Renal cortex interstitium (tissue), 11 donors: ENCODE results near the gene TIPARP. TPM values are rescaled to one million over a fixed set of nuclear protein-coding genes. Genes with fewer than 3 reads are reported as not detected.
"Not testable (repeated sequence)": the region's sequence is repeated elsewhere in the genome, so short reads cannot be mapped to it uniquely, and the experiment has no call there.

ENCODE experiments used
- DNase-seq, 11 donors: peaks; one replicate each; pipeline ENCODE4 v3.0.0-alpha.2; 2013; ENCODE audit warnings: low read depth in 9 of 11, low spot score in 4 of 11; ENCODE audit errors: extremely low read depth in 1 of 11
- polyA plus RNA-seq, 3 donors: library from polyadenylated mRNA; unstranded; fragments of 120-200 nt; gene quantifications; one replicate each; pipeline ENCODE4 v1.2.1, GENCODE V29; 2013; ENCODE audit not compliant: insufficient read length in 3 of 3

The TIPARP gene
- polyA plus RNA-seq, 3 donors: 24.1 to 28.6 (median 25.2) TPM

DNA sequence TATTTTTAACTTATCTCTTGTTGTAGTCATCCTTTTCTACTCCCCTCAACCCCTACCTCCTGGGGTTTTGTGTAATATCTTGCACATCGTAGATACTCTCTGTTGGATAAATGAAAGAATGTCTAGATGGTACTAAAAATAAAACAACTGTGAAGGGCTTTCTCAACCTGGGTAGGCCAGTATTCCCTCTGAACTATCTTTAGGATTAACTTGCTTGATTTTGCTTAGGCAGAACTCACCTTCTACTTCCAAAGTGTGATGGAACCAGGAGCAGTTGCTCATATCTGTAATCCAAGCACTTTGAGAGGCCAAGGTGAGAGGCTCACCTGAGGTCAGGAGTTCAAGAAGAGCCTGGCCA lies 32.8 kb upstream of the TIPARP start:
- DNase-seq: no peak

DNA sequence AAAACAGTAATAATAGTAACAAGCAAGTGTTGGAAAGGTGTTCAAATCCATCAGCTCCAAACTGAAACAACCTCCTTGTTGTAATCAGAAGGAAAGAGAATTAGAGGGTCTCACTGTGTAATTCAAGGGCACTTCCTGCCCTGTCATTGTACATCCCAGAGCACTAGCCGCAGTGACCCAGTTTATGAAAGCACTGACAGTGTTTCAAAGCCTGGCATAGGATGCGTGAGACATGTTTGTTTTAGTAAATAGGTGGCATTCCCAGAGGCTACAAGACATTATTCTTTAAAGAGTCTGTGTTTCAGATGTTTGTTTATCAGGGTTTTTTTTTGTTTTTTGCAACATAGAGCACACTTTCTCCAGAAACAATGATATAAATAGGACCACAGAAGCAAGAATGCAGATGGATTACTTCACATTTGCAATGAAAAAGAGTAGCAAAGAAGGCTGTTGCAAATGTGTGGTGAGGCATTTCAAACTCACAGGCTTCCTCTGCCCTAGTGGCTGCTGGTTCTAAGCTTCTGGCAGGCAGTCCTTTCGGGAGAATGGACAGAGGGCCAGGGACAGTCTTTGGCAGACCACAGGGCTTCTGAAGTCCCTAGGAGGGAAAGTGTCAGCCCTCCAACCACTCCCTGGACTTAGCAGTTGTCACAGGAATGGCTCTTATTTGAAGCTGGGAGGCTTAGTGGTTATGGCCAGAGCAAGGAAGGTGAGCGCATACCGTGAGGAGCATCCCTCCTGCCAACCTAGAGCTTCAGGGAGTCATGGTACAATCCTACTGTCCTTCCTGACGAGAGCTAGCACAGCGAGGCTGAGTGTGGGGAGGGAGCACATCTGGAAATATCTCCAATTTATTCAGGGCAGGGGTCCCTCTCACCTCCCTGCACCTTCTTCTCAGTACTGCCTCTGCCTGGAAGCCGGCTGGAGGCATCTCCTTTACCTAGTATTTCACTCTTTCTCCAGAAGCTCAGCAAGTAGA lies 31.4 kb upstream of the TIPARP start:
- DNase-seq: no peak

DNA sequence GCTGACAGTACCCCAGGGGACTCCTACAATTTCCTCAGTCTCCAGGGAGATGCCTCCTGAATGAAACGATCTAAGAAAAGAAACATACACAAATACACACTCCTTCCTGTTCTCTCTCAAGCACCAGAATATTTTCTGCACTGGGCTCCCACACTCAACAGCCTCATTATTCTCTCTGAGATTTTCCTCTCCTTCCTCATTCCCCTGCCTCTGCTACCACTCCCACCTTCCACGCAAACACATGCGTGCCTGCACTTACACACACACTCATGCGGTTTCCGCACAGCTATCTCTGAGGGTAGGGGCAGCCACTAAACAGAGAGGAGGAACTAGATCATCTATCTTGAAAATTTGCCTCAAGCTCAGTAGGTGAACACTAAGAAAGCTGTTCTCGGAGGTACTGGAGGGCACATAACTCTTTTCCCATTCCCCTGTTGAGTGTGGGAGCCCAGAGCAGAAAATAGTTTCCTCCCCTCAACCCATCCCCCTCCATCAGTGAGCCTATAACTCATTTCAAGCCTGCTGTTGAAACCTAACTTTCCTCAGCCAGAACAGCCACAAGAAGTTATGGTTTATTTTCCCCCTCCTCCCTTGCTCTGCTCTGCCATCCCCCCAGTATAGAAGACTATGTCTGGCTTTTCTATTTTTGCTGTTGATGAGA lies 30.5 kb upstream of the TIPARP start:
- peak in 1 of 11 donors; percentile 51 for DNase-seq

DNA sequence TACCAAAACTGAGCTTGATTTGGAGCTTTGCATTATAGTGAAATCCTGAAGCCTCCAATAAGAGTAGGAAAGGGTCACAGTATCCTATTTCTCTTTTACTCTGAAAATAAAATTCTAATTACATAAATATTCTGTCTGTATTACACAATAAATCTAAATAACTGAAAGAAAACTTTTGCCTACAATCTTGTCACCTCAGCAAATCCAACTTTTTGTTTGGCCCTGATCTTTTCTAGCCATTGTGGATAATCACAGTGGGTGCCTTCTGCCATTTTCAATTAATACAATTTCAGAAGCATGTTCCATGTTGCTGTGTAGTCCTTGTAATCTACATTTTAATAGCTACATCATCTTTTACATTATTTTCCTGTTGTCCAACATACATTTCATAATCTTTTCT lies 29.4 kb upstream of the TIPARP start:
- no peak for DNase-seq

DNA sequence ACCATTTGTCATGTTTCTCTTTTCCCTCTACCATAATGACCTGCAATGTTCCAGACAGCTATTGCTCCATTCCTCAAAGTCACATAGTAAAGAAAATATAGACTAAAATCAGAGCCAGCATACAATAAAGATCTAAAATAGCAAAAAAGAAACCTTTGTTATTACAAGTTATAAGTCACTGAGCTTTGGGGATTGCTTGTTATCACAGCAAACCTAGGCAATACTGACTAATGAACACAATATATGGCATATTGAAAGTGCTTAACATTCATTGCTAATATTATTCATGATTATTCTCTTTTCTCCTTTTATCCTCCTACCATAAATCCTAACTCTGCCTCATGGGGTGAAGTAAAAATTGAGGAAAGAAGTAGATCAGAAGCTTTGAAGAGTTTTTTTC lies 27.4 kb upstream of the TIPARP start:
- DNase-seq: no peak

DNA sequence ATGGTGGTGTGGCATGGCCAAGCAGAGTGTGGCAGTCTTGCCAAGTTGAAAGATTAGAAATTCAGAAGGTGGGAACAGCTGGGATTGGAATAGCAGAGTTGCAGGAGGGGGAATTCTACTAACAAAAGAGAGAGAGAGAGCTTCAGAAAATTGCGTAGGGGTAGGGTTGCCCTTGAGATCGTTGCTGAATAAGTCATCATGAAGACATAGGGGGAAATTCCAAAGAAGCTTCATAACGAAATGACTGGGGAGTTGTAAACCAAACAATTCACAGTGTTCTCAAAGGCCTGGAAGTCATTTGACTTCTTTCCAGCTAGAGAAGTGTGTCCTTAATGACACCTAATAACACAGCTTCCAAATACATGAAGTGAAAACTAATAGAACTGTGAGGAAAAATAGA lies 26.3 kb upstream of the TIPARP start:
- DNase-seq: no peak

DNA sequence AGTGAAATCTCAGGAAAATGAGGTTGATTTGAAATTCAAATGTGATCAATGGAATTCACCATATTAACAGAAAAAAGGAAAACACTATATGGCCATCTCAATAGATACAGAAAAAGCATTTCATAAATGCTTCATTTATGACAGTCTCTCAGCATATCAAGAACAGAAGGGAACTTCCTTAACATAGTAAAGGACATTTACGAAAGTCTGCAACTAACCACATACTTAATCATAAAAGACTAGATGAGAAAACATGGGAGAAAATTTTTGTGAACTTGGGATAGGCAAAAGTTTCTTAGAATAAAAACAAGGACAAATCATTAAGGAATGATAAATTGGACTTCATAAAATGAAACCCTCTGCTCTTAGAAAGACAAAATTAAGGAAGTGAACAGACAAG lies 24.7 kb upstream of the TIPARP start:
- no peak for DNase-seq

DNA sequence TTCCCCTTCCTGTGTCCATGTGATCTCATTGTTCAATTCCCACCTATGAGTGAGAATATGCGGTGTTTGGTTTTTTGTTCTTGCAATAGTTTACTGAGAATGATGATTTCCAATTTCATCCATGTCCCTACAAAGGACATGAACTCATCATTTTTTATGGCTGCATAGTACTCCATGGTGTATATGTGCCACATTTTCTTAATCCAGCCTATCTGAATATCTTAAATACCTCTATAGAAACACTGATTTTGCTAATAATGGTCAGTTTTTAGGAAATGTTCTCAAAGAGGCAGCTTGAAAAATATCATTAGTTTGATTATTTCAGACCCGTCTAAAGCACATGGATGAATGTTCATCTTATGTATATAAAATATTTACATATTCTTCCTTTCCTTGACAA lies 21.7 kb upstream of the TIPARP start:
- not testable (repeated sequence) for DNase-seq

DNA sequence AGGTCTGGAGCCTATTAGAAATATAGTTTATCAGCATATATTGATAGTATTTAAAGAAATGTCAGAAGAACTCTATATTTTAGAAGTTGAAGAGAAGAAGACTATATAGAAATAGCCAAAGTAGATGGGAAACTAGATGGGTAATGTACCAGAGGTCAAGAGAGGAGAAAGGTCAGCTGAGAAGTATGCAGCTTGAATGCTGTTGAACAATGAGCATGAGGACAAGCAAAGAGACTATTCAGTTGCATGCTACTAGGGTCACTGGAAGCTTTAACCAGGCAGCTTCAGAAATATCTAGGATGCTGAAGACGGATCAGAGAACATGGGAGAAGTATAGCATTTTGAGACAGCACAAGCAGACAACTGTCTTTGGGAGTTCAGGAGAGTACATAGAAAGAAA lies 19.6 kb upstream of the TIPARP start:
- DNase-seq: no peak

DNA sequence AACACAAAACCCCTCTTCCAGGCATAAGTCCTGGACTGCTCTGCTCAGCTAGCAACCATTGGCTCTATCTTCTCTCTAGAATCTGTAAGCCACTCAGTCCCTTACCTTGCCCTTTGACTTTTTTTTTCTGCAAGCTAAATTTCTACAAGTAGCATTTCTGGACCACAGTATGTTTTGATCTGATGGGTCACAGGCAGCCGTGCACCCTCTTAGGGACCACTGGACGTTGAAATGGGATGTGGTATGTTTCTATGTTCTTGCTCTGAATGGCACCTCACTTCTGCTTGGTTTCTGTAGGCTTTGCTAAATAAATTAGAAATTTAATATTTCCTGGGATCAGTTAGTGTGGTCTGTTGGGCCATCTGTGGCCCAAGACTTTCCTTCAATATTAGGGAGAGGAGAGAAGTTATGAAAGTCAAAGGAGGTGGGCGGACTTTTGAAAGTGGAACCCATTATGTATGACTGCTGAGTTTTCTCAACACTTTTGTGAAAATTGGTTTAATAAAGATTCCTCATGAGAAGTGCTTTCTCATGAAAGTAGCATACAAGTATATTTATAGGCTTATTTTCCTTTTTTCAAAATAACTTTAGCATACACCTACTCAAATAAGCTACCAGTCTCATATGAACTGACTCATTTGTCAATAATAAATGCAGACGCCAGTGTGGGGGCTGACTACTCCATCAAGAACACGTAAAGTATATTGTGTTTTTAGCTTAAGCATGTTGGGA lies 18.4 kb upstream of the TIPARP start:
- DNase-seq: no peak

DNA sequence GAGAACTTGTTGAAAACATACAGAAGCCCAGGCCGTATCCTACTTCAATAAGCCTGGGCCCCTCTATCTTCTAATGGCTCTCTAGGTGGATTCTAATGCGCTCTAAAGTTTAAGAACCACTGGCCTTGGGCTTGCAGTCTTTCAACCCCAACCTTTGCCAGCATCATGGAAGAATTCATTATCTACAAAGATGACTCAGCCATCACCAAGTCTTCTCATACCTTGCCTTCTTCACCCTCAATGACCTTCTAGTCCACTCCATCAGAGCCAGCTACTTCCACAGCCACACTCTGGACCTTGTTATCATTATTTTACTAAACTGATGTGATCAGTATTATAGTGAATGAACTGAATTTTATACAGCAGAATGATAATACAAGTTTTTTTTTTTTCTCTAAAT lies 16.9 kb upstream of the TIPARP start:
- no peak for DNase-seq

DNA sequence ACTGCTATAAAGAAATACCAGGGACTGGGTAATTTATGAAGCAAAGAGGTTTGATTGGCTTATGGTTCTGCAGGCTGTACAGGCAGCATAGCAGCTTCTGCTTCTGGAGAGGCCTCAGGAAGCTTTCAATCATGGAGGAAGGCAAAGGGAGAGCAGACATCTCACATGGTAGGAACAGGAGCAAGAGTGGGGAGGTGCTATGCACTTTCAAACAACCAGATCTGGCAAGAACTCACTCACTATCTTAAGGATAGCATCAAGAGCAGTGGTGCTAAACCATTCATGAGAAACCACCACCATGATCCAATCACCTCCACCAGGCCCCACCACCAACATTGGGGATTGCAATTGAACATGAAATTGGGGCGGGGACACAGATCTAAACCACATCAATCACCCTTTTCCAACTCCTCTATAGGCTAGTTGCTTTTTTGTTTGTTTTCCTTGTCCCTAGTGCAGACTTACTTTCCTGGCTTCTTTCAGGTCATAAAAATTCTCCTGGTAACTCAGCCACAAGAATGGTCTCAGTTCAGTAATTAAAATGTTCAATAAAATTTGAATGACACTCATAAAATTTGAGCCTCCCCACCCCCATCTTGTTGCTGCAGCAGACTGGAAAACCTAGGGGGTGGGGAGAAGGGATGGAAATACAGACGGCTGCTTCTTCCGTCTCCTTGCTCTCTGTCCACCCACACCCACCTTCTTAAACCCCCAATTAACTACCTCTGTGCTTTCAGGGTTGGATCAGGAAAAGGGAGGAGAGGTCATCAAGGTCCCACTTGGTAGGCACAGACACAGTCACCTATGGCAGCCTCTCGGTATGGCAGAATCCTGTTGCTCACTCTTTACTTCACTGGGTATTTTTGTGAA lies 16.3 kb upstream of the TIPARP start:
- no peak for DNase-seq

DNA sequence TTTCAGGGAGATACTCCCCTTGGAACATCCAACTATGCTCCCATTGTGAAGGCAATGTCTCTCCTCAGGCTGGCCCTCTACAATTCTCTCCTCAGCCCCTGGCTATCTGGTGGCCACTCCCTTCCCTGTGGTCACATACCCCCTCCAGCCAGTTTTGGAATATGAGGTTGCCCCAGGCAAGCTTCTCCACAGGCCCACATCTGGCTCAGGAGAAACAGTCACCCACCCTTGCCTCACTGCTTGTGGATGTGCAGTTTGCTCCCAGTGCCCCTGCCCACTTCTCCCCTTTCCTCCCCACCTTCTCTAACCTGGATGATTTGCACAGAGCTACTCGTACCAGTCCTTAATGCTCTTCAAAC lies 15.7 kb upstream of the TIPARP start:
- DNase-seq: no peak

DNA sequence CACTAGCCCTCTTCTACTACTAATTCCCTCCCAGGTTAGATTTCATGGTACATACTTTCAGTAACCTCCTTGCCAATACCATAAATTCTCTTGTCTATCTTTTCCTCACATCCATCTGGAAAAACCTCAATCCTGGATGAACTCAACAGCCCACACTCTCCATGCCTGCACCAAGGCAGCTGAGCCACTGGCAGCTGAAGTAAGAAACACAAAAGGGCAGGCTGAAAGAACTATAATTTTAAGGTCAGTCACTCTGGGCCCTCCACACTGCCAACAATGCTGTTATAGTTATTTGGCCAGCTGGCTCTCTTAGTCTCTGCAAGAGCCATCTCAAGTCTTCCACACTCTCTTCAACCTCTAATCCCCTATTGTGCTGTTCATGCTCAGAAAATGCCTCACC lies 15.1 kb upstream of the TIPARP start:
- DNase-seq: no peak

DNA sequence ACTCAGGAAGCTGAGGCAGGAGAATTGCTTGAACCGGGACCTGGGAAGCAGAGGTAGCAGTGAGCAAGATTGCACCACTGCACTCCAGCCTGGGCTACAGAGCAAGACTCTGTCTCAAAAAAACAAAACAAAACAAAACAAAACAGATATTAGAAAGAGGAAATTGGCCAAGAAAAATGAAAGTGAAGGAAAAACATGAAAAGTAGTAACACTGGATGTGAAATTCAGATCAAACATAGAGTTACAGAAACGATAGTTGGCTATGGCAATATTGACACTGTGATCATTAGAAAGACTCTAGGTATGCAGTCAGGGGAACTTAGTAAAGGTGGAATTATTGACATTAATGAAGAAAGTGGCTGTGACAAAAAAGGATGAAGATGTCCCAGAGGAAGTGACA lies 13.2 kb upstream of the TIPARP start:
- no peak for DNase-seq

DNA sequence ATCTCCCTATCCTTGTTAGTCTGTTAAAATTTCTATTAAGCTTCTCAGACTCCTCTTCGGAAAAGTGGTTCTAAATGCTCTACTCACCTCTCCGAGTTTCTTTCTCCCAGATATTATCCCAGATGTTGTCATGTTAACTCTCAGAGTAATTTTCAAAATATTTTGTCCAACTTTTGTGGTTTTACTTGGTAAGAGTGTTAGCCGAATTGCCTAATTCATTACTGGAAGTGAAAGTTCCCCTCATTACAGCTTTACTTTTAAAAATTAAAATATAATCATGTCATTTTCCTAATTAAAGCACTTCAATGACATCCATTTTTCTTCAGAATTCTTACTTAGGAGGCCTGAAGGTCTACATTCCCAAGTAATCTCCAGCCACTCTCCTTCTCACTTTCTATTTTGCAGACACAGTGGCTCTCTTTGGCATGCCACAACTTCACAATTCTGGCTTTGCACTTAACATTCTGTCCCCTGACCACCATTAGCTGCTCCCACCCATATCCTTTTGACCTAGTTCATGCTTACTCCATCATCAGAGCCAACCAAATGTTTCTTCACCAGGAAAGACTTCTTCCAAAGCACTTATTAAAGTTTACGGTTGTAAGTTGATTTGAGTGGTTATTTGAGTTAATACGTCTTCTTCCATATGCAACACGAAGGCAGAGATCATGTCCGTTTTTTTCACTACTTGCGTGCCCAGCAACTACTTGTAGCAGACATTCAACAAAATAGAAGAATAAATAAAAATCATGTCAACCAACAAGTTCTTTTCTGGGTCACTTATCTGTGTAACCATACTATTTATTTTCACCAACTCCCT lies 10.2 kb upstream of the TIPARP start:
- no peak for DNase-seq

DNA sequence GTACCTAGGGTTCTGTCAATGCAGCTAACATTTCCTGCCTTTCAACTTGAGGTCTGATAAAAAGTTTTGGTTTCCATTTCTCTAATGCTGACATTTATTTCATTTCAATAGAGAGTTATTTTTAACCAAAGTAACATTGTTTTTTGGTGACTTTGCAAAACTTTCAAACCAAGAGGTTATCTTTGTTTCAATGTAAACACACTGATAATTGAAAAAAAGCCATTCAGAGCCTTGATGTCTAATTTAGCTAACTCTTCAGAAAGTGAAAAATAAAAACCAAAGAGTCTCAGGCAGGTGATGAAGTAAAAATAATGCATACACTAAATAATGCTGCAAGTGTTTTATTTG lies 9.6 kb upstream of the TIPARP start:
- no peak for DNase-seq

DNA sequence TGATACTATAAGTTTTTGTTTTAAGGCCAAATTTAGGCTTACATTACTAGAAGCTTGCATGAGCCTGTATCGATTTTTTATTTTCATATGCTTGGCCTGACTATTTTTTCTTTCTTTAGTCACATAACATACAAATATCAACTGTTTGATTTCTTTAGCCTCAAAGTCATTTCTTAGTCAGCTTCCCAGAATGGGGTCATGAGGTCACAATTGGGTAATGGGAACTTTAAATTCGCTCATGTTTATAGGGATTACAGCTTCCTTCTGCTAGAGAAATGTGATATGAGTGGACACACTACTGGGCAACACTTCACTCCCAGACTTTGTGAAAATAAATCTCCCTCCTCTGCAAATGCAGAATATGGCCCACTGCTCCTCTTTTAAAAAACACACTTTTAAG lies 9.1 kb upstream of the TIPARP start:
- peak in 1 of 11 donors; percentile 30 for DNase-seq
